KOPT-K1 (cell line): ENCODE data around the gene NSL1.
"Not testable (repeated sequence)": the region's sequence is repeated elsewhere in the genome, so short reads cannot be mapped to it uniquely, and the experiment has no call there.

Experiments used
- H3K27ac ChIP-seq: fragments of 200-600 bp; sonication (generic); 2 replicates; pipeline ENCODE4 v1.5.1; 2016; ENCODE audit warnings: antibody characterized with exemption, mild to moderate bottlenecking, low read depth, low read length; ENCODE audit not compliant: poor library complexity, severe bottlenecking
- H3K36me3 ChIP-seq: fragments of 200-600 bp; sonication (generic); 2 replicates; pipeline ENCODE4 v1.5.1; 2017; ENCODE audit warnings: antibody characterized with exemption, mild to moderate bottlenecking, low read length, moderate library complexity; ENCODE audit not compliant: insufficient read depth
- H3K9me3 ChIP-seq: fragments of 200-600 bp; sonication (generic); 2 replicates; pipeline ENCODE4 v1.5.1; 2017; ENCODE audit warnings: antibody characterized with exemption, low read length, mild to moderate bottlenecking; ENCODE audit not compliant: insufficient read depth, poor library complexity, severe bottlenecking

NSL1 gene

DNA sequence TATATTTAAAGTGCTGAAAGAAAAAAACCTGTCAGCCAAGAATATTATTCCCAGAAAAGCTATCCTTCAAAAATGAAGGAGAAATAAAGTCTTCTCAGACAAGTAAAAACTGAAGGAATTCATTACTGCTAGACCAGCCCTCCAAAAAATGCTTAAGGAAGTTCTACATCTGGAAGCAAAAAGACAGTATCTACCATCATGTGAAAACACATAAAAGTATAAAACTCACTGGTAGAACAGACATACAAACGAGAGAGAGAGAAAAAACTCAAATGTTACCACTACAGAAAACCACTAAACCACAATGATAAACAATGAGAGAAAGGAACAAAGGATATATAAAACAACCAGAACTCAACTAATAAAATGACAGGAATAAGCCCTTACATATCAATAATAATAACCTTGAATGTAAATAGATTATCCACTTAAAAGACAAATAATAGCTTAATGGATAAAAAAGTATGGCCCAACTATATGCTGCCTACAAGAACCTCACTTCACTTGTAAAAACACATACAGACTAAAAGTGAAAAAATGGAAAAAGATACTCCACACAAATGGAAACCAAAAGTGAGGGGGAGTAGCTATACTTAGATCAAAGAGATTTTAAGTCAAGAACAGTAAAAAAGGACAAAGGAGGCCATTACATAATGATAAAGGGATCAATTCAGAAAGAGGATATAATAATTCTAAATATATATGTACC, 22.0 kb downstream of the NSL1 start:
- peaks cover 49% of the 10 kb centered on the region for H3K9me3 ChIP-seq
- no peak overlapping the region for H3K27ac ChIP-seq
- peaks cover 84% of the 10 kb centered on the region for H3K36me3 ChIP-seq

DNA sequence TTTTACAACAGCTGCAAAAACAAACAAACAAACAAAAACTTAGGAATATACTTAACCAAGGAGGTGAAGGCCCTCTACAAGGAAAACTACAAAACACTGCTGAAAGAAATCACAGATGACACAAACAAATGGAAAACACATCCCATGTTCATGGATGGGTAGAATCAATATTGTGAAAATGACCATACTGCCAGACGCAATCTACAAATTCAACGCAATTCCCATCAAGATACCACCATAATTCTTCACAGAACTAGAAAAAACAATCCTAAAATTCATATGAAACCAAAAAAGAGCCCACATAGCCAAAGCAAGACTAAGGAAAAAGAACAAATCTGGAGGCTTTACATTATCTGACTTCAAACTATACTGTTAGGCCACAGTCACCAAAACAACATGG, 24.8 kb downstream of the NSL1 start:
- Histone ChIP-seq H3K36me3 (peaks cover 68% of the 10 kb centered on the region), H3K9me3 (peaks cover 49% of the 10 kb centered on the region)
- H3K27ac ChIP-seq = not testable (repeated sequence)

DNA sequence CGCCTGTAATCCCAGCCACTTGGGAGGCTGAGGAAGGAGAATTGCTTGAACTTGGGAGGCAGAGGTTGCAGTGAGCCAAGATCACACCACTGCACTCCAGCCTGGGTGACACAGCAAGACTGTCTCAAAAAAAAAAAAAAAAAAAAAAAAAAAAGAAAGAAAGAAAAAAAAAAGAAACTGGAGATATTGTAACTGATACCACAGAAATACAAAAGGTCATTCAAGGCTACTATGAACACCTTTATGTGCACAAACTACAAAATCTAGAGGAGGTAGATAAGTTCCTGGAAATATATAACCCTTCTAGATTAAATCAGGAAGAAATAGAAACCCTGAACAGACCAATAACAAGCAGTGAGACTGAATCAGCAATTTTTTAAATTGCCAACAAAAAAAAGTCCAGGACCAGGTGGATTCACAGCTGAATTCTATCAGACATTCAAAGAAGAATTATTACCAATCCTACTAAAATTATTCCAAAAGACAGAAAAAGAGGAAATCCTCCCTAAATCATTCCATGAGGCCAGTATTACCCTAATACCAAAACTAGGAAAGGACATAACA, 26.8 kb downstream of the NSL1 start:
- peaks cover 33% of the 10 kb centered on the region for H3K9me3 ChIP-seq
- H3K36me3 ChIP-seq = peaks cover 67% of the 10 kb centered on the region

DNA sequence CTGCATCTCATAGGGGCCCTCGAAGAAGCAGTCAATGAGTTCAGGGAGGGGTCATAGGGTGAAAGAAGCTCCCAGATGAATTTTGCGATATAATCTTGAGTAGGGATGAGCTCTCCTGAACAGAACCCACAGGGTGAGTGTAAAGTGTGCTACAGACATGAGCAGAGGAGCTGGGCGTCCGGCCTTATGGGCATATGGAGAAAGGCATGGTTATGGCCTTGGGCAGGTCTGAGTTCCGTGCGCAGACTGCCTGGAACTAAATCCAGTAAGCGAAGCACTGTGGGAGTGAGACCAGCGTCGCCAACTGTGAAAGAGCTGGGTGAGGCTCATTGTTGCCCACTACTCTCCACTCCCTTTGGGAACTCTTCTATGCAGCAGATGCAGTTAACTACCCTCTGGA, 28.7 kb downstream of the NSL1 start:
- Histone ChIP-seq H3K9me3 (peaks cover 14% of the 10 kb centered on the region), H3K27ac (no peak overlapping the region), H3K36me3 (peaks cover 52% of the 10 kb centered on the region)

More for the DNA sequence above, 26.8 kb downstream of the NSL1 start:
- H3K27ac ChIP-seq = not testable (repeated sequence)

DNA sequence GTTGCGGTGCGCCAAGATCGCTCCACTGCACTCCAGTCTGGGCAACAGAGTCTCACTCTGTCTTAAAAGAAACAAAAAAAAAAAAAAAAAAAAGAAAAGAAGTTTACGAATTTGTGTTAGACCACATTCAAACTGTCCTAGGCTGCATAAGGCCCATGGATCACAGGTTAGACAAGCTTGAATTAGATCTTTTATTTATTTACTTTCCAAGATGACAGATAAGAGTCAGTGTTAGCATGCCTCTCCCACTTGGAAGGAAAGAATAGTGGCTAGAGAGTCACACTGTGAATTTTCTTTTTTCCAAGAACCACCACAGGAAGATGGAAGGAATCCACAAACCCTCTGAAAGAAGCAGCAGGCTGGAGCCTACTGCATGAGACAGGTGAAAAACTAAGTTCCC, 29.3 kb downstream of the NSL1 start:
- peaks cover 8% of the 10 kb centered on the region for H3K9me3 ChIP-seq
- peaks cover 47% of the 10 kb centered on the region for H3K36me3 ChIP-seq
- no peak overlapping the region for H3K27ac ChIP-seq

DNA sequence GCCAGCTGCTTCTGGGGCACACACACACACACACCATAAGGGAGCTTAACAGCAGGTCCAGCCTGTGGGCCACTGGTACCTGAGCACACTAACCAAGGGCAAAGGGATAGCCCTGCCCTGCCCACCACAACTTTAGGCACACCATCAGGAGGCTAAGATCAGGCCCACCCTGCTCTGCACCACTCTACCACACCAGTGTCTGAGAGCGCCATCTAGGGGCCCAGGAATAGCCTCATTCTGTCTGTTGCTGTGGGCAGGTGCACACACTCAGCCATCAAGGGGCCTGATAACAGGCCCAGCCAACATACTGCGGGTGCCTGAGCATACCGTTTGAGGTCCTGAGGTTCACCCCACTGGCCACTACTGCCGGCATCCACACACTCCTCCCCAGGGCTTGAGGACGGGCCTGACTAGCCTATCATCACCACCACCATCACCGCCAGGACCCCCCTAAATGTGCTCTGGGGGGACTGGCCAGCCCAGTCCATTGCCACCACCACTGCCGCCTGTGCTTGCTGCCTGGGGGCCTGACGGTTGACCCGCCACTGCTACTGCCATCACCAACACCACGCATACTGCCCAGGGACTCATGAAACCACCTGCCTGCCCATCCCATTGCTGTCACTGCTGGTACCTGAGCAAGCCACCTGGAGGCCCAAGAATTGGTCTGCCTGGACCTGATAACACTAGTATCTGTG, 31.3 kb downstream of the NSL1 start:
- Histone ChIP-seq H3K9me3 (no peaks in the 10 kb centered on the region), H3K36me3 (peaks cover 38% of the 10 kb centered on the region), H3K27ac (no peak overlapping the region)

DNA sequence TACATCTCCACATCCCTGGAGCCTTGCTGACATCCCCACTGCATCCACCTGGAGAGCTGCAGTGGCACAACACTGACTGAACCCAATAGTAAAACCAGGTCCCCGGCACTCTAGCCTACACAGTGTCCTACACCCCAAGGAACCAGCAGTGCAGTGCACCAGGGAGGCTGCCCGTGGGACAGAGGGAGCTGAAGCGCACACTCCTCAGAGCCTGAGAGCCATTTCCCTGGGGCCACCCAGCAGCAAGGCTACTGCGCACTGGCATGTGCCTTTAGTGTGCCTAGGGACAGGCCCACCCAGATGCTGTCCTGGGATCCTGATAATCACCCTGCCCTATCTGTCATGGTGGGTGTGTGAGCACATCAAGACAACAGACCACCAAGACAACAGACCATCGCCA, 31.9 kb downstream of the NSL1 start:
- no peak overlapping the region for H3K27ac ChIP-seq
- H3K9me3 ChIP-seq = no peaks in the 10 kb centered on the region
- H3K36me3 ChIP-seq = peaks cover 35% of the 10 kb centered on the region

DNA sequence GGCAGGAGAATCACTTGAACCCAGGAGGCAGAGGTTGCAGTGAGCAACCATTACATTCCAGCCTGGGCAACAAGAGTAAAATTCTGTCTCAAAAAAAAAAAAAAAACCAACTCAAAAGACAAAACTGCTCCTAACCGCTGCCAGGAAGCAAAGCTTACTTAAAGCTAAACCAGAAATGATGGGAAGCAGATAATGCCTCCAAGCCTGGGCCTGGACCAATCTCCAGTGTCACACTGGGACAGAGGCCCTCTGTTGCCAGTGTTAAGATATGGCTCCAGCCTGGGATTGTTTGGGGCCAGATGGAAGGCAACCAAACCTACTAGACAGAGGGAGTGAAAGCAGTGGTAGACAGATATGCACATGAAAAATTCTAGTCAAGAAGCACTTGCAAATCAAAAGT, 36.9 kb downstream of the NSL1 start:
- no peaks in the 10 kb centered on the region for H3K9me3 ChIP-seq
- peak overlapping the region; percentile 51 for H3K27ac ChIP-seq
- peaks cover 10% of the 10 kb centered on the region for H3K36me3 ChIP-seq

DNA sequence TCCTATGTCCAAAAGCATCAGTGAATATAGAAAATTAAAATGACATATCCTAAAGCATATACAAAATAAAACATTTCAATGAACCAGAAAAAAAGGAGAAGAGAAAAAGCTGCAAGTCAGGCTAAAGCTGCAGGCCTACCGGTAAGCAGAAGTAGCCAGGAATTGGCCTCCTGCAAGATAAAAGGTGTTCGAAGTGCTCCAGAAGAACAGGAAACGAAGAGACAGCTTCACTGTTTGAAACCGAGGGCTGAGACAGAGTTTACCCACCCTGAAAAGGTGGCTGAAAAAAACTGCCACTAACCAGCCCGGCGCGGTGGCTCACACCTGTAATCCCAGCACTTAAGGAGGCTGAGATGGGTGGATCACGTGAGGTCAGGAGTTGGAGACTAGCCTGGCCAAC, 37.4 kb downstream of the NSL1 start:
- Histone ChIP-seq H3K36me3 (peaks cover 10% of the 10 kb centered on the region), H3K27ac (peak overlapping the region; percentile 51)

DNA sequence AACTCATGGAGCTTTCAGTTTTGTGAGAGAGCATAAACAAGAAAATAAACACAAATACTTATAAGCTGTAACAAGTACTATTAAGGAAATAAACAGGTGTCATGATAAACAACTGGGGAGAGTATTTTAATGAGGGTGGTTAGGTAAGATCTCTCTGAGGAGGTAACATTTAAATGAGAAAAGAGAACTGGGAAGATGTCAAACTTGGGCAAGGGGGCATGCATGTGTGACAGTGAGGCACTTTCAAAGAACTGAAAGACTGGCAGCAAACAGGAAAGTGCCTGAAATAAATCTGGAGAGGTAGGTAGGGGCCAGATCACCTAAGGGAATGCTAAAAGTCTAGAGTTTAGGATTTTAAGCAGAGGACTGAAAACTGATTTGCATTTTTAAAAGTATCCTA, 37.8 kb downstream of the NSL1 start:
- no peaks in the 10 kb centered on the region for H3K9me3 ChIP-seq
- peak overlapping the region; percentile 51 for H3K27ac ChIP-seq
- H3K36me3 ChIP-seq = peaks cover 10% of the 10 kb centered on the region

More for the DNA sequence above, 37.4 kb downstream of the NSL1 start:
- no peaks in the 10 kb centered on the region for H3K9me3 ChIP-seq

DNA sequence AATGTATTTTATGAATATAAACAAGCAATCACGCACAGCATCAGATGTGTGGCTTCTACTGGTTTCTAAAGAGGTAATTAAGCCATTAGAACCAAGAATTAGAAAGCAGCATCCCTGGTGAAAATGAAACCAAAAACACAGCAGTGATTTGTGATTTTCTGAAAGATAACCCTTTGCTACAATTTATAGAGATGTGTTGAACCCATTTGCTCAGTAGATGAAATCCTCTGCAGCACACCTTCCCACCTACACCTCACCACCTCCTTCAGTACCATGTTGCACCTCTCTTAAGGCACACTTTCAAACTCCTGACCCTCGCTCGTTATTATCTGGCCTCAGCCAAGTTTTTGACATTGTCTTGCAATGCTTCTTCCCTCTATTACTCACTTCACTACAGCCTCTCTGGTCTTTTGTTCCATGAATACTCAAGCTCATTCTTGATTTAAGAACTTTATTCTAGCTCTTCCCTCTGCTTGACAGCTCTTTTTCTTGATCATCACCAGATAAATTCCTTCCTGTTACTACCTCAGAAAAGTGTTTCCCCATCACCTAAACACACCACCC, 38.6 kb downstream of the NSL1 start:
- H3K9me3 ChIP-seq = no peaks in the 10 kb centered on the region
- H3K36me3 ChIP-seq = peaks cover 10% of the 10 kb centered on the region
- H3K27ac ChIP-seq = no peak overlapping the region

DNA sequence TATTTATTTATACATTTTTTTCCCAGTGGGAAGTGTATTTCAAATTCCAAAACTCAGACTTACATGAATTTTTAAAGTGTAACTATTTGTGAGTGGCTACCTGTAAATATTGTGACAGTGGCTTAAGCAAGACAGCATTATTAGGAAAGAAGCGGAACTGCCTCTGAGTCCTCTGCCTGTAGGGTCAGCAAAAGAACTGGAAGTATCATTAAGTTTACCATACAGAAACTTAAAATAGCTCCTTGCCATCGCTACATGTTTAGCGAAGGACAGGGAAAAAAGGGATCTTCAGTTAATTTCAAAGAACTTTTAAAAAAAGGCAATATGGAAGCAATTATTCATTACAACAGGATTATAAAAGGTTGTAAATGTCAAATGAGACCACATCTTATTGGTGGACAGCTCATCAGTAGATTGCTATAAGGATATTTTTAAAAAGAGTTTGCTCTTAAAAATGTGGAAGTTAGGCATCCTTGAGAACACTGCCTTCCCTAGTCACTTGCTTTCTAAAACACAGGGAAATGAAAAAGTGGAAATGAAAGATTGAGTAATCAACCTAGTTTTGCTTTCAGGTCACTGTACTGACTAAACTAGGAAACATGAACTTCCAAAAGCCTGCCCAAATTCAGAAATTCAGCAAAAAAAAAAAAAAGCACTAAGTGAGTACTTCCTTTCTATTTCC, 39.2 kb downstream of the NSL1 start:
- Histone ChIP-seq H3K36me3 (peaks cover 10% of the 10 kb centered on the region), H3K9me3 (no peaks in the 10 kb centered on the region), H3K27ac (no peak overlapping the region)

DNA sequence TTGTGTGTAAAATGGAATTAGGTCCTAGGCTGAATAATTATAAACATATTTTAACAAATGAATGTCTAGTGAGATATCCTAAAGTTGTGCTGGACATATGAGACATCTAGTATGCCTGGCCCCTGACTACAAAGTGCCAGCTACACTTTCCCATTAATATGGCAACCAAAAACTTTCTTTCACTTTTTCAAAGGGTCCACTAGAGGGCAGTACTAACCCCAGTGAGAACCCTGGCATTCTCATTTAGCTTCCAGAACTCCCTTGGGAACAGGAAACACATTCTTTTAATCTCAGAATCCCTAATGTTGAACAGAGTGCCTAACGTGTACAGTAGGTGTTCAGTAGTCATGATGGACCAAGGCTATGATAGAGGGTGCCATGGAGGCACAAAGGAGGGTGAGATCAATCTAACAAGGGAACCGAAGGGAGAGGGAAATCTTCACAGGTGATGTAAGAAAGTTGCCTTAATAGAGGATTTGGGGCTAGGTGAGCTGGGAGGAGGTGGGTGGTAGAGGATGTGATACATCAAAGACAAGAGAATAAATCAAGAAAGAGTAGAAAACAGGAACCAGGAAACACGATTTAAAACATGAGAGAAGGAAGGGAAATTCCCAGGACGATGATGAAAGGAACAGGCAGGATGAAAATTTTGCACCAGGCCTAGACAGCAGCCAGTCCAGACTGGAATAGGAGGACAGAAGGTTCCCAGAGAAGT, 41.6 kb downstream of the NSL1 start:
- no peak overlapping the region for H3K27ac ChIP-seq
- H3K9me3 ChIP-seq = no peaks in the 10 kb centered on the region
- peaks cover 5% of the 10 kb centered on the region for H3K36me3 ChIP-seq

DNA sequence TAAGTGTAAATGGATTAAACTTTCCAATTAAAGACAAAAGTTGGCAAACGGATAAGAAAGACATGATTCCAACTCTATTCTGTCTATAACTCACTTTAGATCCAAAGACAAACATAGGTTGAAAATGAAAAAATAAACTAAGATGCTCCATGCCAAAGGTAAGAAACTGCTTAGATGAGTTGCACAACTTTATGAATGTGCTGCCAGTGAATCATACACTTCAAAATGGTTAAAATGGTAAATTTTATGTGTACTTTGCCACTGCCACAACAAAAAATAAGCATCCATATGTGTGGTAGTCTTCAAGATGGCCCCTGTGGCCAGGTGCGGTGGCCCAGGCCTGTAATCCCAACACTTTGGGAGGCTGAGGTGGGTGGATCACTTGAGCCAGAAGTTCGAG, 45.0 kb downstream of the NSL1 start:
- Histone ChIP-seq H3K27ac (no peak overlapping the region), H3K36me3 (peaks cover 9% of the 10 kb centered on the region), H3K9me3 (peaks cover 8% of the 10 kb centered on the region)
